Endothelial cell of umbilical vein (primary cell): ENCODE data around the gene GALNT10.

Experiments
- CTCF ChIP-seq, 2 donors: IDR thresholded peaks; 1 replicate in 1 of 2; 2 replicates in 1 of 2; pipeline ENCODE4 v1.5.1; 2011; ENCODE audit warnings: low read length in 2 of 2, mild to moderate bottlenecking in 2 of 2, moderate library complexity in 2 of 2, control low read depth in 1 of 2, inconsistent platforms in 1 of 2, low read depth in 1 of 2; ENCODE audit not compliant: insufficient read depth in 1 of 2; ENCODE audit errors: extremely low read depth in 1 of 2
- EZH2 ChIP-seq: IDR thresholded peaks from 2 replicates; pipeline ENCODE4 v1.6.1; 2012; ENCODE audit warnings: borderline replicate concordance, low read depth, mild to moderate bottlenecking, moderate library complexity, low read length, inconsistent platforms; ENCODE audit not compliant: severe bottlenecking
- FOS ChIP-seq: IDR thresholded peaks from 2 replicates; pipeline ENCODE4 v1.6.1; 2011; ENCODE audit warnings: mild to moderate bottlenecking, low read length, moderate library complexity, borderline replicate concordance; ENCODE audit not compliant: insufficient read depth
- GATA2 ChIP-seq: IDR thresholded peaks from 2 replicates; pipeline ENCODE4 v1.7.0; 2011; ENCODE audit warnings: low read depth, mild to moderate bottlenecking, moderate library complexity, mixed read lengths, low read length; ENCODE audit not compliant: insufficient read length, insufficient read depth
- JUN ChIP-seq: IDR thresholded peaks from 2 replicates; pipeline ENCODE4 v1.6.1; 2011; ENCODE audit warnings: borderline replicate concordance, low read depth; ENCODE audit not compliant: insufficient read length, insufficient read depth
- MYC ChIP-seq: IDR thresholded peaks from one replicate; pipeline ENCODE4 v1.6.1; 2011; ENCODE audit warnings: mild to moderate bottlenecking, low read depth, low read length
- POLR2A ChIP-seq: IDR thresholded peaks from 2 replicates; pipeline ENCODE4 v1.6.1; 2012; ENCODE audit warnings: low read depth, mild to moderate bottlenecking, control low read depth, low read length
- POLR2AphosphoS5 ChIP-seq: IDR thresholded peaks from 2 replicates; pipeline ENCODE4 v1.6.1; 2012; ENCODE audit warnings: low read depth, mild to moderate bottlenecking, control low read depth, low read length, moderate library complexity; ENCODE audit not compliant: insufficient read depth
- TF ChIP-seq, protein P1 (sequence below): IDR thresholded peaks from 2 replicates; pipeline ENCODE4 v1.6.1; 2011; ENCODE audit not compliant: insufficient read depth, insufficient read length

DNA sequence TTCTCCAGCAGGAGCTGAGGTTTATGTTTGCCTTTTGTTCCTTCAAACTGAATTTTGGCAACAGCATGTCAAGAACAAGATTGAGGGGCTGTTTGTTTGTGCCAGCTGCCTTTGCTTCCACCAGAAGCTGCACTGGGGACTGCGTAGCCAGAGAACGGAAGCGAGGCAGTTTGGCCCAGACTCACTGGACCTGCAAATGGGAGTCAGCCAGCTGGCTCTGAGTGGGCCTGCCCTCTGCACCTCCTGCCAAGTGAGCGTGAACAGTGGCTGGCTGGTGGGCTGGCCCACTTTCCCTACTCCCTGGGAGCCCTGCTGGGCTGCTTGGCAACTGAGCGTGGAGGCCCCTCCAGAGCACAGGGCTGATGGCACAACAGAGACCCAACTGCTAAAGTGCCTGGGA lies 111.6 kb downstream of the GALNT10 start:
- TF ChIP-seq CTCF (IDR thresholded peaks at IDR 0.05; ENCODE audit: extremely low read depth in 1 of 2, insufficient read depth in 1 of 2, low read depth in 1 of 2, low read length in 2 of 2) (no peak), POLR2A (no peak), EZH2 (no peak), MYC (no peak), POLR2AphosphoS5 (no peak), JUN (no peak), FOS (no peak), GATA2 (no peak)
- TF ChIP-seq, protein P1, sequence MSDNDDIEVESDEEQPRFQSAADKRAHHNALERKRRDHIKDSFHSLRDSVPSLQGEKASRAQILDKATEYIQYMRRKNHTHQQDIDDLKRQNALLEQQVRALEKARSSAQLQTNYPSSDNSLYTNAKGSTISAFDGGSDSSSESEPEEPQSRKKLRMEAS: no peak
